ENCODE data around the gene RP2.

Gene RP2

DNA sequence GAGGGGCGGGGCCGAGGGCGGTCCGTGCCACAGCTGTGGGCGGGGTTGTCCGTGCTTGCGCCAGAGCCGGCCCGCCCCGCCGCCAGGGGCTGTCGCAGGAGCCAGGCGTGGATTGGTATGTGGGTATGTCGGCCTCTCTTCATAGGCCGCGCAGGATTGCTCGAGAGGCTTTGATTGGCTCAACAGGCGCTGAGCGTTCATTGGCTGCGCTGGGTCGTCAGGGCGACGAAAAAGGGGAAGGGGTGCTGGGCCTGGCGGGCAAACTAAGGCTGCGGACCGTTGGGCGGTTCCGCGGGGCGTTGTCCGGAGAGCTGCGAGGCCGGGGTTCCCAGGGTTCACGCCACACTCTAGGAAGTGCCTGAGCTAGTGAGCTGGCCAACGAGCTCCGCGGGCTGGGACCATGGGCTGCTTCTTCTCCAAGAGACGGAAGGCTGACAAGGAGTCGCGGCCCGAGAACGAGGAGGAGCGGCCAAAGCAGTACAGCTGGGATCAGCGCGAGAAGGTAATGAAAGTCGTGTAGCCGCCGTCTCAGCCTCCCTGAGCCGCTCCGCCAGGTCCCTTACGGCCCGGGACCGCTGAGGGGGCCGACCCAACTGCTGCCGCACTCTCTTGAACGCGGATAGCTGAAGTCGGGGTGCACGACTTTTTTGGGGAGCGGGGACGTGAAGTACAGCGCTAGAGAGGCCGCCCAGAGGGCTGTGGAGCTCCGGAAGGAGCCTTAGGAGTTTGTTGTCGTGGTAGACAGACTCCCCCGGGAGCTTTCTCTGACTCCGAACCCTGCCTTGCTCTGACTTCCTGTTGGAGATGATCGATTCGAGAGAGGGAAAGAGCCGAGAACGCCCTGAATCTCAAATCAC lies at the start of gene RP2:
Gene RP2 (plus strand): TSS at position 343 of the 857 bp plus-strand sequence. CDS start 58 bp downstream, at position 401.
- DNase-seq: peak; percentile 89

DNA sequence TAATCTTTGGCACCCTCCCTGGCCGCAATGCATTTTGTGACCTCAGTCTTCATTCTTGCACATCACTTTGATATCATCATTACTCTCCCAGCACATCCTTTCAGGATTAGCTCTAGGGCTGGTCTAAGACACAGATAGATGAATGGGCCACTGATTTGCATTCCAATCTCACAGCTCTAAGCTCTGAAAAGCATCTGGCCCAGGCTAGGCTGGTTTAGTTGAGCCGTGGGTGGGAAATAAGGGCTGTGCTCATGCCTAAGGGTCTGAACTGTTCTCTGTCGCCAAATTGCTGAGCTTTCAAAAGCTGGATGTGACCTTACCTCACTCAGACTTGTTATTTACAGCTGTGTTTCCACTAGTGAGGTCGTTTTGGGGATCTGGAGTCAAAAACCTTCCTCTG lies 47.9 kb upstream of the RP2 start:
- no peak for DNase-seq

DNA sequence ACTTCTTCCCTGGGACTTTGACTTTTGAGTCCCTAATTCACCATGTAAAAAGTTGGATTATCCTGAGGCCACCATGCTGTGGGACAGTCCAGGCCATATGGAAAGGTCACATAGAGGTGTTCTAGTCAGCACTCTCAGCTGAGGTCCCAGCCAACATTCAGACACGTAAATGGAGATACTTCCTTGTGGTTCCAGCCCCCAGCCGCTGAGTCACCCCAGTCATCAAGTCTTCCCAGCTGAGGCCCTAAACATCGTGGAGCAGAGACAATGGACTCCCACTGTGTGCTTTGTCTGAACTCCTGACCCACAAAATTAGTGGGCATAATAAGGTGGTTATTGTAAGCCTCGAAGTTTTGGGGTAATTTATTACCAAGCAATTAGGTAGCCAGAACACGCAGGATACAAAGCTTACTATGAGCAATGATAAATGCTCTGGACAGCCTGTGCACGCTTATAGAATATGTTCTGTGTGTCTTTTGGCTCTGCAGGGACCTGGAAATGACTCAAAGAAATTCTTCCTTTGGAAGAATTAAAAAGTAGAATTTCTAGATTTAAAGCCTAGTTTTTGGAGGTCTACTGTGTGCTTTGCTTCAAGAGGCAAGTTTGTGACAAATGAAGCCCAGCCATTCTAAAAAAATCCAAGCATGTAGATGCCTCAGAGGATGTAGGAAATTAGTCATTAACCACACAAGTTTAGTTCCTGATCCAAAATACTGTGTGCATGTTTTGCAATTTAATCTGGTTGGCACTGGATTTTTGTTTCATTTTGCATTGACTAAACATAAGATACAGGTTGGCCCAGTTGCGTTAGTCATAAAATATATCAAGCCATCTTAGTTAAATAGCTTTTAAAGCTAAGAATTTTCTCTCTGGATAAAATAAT lies 44.7 kb upstream of the RP2 start:
- peak; percentile 33 for DNase-seq

DNA sequence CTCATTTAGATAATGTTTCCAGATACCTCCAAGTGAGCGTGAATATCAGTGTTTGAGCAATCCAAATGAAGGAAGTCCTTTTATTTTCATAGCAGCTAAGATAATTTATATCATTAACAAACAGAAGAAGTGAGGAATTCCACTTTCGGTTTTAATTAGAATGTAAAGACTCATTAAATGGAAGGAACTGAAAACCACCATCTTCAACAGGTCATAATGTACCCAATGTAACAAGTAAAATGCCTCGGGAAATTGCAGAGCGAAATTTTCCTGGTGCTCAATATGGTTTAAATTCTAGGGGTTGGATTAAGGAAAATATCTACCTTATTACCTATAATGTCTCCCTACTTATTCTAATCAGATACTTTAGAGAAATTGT lies 44.0 kb upstream of the RP2 start:
- DNase-seq: no peak

DNA sequence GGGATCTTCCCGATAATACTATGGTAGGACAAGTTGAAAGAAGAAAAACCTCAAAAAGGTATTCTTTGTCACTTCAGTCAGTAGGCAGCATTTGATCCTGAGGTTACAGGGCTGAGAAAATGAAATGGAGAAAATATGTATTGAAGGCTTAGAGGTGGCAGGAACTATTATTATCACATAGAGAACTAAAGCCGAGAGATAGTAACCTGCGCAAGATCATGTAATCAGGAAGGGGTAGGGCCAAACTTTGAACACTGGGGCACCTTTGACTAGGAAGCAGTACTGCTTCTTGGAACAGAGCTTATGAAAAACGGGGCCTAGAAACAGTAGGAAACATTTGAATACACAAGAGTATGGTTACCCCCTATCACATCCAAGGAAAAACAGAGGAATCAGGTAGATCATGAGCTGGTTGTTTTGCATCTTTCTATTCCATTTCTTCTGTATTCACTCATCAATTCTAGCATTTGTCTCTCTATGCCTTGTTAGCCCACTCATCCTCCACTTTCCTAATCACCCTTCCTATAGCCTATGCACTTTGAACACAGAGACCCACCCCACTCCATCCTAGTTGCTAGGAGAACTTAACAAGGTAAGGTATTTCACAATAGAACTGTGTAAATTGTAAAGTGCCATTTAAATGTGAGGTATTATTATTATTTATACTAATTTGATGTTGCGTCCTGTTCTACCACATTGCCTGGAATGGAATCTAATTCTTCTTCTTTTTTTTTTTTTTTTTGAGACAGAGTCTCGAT lies 43.3 kb upstream of the RP2 start:
- no peak for DNase-seq

DNA sequence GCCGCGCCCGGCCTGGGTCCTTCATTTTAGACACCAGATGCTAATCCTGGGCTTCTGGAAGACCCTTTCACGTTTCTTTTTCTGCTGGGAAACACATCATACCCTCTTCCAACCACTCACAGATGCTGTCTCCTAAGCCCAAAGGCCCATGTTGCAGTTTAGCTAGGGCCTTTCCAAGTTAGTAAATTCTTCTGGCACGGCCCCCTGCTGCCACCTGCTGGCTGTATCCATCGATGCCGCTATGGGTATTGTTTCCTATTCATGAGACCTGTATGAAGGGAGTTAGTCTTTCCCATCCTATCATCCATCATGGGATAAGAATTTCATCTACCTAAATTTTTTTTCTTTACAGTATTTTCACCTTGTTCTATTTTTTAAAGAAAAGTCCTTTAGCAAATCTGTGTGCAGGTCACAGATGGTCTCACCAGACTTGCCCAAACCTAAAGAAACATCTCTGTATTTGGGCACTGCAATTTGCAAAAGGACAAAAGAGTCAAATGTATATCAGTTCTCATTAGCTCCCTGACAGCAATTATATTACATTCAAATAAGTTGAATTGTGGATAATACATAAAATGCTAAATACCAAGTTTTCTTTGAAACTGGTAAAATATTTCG lies 40.2 kb upstream of the RP2 start:
- peak; percentile 80 for DNase-seq

DNA sequence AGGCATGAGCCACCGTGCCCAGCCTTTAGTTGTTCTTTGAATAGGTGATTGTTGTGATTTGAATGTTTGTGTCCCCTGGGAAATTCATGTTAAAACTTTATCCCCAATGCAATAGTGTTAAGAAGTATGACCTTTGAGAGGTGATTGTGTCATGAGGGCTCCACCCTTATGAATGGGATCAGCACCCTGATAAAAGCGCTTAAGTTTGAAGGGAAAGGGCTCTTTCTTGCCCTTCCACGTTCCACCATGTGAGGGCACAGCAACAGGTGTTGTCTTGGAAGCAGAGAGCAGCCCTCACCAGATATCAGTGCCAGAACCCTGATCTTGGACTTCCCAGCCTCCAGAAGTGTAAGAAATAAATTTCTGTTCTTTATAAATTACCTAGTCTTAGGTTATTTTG lies 33.7 kb upstream of the RP2 start:
- DNase-seq: no peak

DNA sequence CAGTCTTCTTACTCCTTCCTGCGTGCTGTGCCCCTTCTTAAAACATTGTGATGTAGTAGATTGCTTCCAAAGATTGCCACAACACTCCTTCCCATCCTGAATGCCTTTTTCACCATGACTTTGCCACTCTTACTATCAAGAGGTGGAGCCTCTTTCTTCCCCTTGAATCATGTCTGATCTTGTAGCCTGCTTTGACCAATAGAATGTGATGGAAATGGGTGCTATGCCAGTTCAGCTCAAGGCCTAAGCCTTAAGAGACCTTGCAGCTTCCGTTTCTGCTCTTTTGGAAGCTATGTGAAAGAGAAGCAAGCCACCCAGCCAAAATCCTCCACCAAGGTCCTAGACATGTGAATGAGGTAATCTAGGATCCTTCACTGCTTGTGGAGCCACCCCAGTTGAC lies 31.6 kb upstream of the RP2 start:
- DNase-seq: no peak

DNA sequence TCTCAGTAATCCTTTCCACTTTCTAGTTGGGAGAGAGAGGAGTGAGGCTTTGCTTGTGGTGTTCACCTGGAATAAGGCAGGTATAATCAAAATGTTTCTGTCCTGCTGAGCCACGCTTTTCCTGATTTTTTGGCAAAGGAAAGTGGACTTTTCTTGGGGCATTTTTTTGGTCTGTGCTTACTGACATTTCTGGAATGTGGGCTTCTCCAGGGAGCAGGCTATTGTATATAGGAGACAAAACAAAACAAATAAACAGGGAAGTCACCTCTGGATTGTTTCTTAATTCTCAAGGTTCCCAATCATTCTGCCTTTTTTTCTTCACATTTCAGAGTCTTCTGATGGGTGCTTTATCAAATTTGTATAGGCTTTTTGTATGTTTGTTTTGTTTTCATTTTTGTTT lies 25.7 kb upstream of the RP2 start:
- DNase-seq: no peak

DNA sequence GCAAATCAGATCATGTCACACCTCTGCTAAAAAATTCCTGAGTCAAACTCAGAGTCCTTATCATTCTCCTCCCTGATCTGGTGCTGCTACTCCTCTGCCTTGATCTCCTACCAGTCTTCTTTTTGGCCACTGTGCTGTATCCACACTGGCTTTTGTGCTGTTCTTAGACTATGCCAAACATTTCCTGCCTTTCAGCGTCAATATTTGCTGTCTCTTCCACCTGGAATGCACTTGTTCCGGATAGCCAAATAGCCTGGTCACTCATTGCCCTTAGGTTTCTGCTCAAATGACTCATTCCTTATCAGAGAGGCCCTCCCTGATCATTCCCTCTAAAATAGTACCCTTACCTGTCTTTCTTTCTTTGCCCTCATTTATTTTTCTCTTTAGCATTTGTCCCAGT lies 24.4 kb upstream of the RP2 start:
- DNase-seq: no peak

DNA sequence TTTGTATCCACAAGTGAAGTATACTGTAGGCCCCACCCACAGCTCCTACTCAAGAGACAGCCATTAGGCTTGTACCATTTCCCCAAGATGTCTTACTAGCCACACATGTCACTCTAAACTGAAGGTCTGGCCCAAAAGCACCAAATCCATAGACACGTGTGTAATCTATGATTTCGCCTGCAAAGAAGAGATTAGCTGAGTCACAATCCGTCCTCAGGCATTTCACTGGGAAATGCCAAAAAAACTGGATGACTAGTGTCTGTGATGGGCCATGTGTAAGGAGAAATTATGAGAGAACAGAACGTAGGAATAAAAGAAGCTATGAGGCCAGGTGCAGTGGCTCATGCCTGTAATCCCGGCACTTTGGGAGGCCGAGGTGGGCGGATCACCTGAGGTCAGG lies 21.9 kb upstream of the RP2 start:
- DNase-seq: no peak

DNA sequence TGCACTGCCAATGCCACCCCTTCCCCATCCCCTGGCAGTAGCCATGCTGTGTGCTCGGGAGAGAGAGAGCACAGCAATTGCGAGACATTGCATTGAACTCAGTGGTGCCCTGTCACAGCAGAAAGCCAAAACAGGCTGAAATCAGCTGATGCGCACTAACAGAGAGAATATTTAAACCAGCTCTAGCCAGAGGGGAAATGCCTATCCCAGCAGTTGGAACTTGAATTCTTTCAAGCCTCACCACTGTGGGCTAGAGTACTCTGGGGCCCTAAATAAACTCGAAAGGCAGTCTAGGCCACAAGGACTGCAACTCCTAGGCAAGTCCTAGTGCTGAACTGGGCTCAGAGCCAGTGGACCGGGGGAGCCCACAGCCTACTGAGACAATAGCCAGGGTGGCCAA lies 17.7 kb upstream of the RP2 start:
- no peak for DNase-seq

DNA sequence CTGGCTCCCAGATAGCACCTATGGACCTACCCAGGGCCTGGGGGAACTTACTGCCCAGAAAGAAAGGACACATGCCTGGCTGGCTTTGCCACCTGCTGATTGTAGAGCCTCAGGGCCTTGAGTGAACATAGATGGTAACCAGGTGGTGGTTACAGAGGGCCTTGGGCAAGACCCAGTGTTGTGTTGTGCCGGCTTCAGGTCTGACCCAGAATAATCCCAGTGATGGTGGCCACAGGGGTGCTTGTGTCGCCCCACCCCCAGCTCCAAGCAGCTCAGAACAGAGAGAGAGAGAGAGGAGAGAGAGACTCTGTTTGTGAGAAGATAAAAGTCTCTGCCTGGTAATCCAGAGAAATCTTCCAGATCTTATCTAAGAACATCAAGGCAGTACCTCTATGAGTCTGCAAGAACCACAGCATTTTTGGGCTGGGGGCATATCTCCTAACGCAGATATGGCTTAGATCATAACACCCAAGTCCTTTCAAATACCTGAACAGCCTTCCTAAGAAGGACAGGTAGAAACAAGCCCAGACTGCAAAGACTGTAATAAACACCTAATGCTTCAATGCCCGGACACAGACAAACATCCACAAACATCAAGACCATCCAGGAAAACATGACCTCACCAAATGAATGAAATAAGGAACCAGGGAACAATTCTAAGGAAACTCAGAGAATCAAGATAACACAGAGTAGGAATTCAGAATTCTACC lies 16.3 kb upstream of the RP2 start:
- no peak for DNase-seq

DNA sequence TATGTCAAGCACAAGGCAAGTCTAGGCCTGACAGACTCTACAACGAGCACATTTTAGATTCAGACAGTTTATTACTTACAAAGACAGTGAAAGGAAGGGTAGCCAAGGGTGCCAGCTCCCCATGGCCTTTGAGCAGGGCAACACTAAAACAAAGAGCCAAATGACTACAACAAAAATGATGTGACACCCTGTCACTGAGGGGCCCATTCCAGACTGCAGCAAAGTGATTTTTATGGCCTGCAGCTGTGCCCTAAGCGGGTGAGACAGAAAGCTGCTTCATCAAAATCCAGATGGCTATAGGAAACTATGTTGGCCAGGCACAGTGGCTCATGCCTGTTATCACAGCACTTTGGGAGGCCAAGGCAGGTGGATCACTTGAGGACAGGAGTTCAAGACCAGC lies 13.4 kb upstream of the RP2 start:
- DNase-seq: no peak

DNA sequence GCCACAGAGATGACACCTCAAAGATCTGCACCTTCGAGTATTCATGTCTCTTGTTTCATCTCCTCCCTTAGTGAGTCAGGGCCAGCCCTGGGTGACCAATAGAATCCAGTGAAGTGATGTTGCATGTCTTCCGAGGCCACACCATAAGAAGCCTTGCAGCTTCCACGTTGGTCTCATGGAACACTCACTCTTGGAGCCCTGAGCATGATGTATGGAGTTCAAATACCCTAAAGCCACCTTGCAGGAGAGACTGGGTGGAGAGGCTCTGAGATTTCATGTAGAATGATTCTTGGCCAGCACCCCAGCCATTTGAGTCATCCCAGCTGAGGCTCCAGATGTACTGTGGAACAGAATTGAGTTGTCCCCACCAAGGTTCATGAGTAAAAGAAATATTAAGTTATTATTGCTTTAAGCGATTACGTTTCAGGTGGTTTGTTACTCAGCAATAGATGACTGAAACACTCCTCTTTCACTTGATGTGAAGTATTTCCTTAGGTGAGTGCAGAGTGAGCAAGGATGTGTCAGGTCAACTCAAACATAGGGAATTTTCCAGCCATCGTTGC lies 5.0 kb upstream of the RP2 start:
- DNase-seq: peak; percentile 3

DNA sequence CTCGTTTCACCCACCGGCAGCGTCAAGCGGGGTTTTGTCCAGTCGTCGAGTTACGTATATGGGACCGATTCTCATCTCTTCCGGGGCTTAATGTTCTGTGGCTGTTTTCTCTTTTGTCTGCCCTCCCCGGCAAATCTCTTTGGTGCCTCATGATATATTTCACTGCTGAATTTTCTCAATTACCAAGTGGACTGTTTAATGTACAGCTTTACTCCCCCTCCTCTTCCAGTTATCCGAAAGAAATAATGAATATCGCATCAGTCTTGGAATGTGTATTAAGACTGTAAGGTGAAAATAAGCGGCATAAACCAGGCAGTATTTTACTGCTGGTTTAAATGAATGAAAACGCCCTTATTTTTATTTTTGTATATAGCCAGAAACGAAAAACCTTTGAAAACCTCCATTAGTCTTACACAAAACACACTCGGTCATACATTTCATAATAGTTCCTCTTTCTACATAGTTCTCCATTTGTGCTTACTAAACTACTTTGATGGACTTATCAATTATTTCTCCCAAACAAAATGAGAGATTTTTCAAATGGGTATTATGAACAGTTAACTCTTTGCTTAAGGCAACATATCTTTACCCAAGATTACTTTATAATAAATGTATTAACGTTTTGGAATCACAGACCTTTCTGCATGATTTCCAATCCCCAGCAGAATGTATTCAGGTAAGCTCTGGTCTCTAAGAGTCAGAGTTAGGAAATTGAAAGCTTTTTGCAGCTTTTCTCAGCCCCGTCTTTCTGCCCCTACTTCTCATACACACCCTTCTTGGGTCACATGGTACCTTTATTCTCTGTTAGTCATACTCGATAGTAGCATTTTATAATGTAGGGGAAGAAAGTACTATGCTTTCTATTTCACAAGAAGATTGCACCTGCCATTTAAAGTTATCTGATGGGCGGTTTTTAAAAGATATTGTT lies 979 bp downstream of the RP2 start:
- DNase-seq: peak; percentile 2

DNA sequence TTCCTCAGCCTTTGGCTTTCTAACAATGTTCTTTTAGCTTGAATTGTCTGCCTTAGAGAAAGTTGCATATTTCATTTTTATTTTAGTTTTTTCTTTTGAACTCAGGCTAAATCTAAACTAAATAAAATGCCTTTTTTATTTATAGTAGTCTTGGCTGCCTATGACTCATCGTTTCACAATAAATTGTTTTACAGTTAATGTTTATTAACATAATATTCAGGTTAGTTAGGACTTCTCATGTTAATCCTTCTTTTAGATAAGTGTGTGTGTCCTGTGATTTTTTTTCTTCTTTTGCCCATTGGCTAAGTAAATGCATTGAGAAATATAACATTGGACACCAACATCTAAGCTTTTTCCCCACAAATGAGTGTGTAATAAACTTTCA lies 1.6 kb downstream of the RP2 start:
- DNase-seq: no peak

DNA sequence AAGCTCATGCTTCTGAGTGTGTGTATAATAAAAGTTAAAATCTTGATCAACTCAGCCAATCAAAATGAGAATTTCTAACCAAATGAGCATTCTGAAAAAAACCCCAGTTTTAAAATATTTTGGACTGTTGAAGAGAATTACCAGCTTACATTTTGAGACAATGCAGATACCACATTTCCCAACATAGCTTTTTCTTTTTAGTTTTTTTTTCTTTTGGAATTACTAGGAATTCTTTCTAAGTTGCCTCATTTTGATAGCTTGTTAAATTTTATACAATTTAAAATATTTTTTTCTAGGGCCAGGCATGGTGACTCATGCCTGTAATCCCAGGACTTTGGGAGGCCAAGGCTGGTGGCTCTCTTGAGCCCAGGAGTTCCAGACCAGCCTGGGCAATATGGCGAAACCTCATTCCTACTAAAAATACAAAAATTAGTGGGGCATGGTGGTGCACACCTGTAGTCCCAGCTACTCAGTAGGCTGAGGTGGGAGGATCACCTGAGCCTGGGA lies 2.2 kb downstream of the RP2 start:
- DNase-seq: no peak

DNA sequence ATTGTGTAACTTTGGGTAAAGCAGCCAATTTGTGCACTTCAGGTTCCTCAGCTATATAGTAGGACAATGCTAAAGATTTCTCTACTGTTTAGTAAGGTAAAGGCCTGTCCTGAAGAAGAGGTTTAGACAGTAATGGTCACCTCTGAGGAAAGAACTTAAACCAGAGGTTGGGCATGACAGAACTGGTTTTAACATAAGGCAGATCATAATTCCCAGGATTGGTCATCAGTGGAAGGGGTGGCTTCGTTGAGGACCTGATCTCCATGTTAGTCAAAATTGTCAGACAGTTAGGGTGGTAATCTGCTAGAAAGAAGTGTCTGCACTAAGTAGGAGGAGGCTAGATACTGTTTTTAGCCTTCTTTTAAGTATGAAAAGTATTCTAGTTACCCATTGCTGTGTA lies 4.1 kb downstream of the RP2 start:
- no peak for DNase-seq

DNA sequence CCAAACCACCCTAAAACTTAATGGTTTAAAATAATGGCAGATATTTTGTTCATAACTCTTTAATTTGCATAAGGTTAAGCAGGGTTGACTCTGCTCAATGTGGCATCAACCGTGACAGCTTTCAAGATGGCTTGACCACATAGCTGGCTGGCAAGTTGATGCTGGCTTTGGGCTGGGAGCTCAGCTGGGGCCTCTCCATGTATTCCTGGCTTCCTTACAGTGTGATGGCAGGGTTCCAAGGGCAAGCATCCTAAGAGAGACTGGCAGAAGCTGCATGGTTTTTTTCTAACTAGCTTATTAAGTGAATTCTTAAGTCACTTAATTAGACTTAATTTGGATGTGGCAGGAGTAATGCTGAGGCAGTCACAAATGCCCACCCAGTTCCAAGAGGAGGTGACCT lies 4.5 kb downstream of the RP2 start:
- no peak for DNase-seq

DNA sequence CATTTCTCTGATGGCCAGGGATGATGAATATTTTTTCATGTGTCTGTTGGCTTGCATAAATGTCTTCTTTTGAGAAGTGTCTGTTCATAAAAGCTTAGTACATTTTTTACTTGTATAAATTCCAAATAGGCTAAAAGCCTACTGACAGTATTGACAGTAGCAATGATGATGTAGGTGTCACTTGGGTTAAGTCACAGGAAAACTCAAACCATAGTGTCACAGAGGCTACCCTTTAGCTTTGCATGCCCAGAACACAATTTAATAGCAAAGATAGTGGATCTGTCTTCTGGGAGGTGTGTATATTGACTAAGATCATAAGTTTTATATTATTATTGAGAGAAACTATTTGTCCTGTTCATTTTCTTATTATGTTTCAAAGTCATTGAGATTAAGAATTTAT lies 8.1 kb downstream of the RP2 start:
- no peak for DNase-seq
